ENCODE results near the gene NPIPB8. TPM values are rescaled to one million over a fixed set of nuclear protein-coding genes. Genes with fewer than 3 reads are reported as not detected.
"Not testable (repeated sequence)": the region's sequence is repeated elsewhere in the genome, so short reads cannot be mapped to it uniquely, and the experiment has no call there.

NPIPB8 gene
- total and polyA plus RNA-seq, 8 donors, result 0.08 to 2.4 (median 0.74) TPM; not detected in 3

- H3K36me3 ChIP-seq, result no peaks in the 10 kb centered on the region
- no peaks in the 10 kb centered on the region for H3K27me3 ChIP-seq
- H3K4me1 ChIP-seq, result no peaks in the 10 kb centered on the region
- 0 to 1% methylated on average over 63 to 68 of the region's 68 CpGs for WGBS, 2 donors
- no peak for TF ChIP-seq CTCF (IDR thresholded peaks at IDR 0.05)
- peak overlapping the region; percentile 44 to 81 (median 52) for H3K27ac ChIP-seq
- intact Hi-C loops (cut with DNase I), result no loop called here
- peak; percentile 69 to 94 (median 78) for DNase-seq
- FAIRE-seq, result no peak
- H3K9me3 ChIP-seq, result no peaks in the 10 kb centered on the region
- H3K4me3 ChIP-seq, result peak overlapping the region; percentile 31 to 68 (median 56)
- peak; percentile 93 to 96 (median 94) for ATAC-seq
Observed at GRCh38 chr16:28623172-28623711, 14.6 kb upstream of the NPIPB8 start.

- FAIRE-seq; H3K9me3 ChIP-seq; DNase-seq; H3K27ac ChIP-seq; ATAC-seq; H3K36me3 ChIP-seq; H3K4me1 ChIP-seq; H3K4me3 ChIP-seq; intact Hi-C loops (cut with DNase I); H3K27me3 ChIP-seq: not testable (repeated sequence)
- WGBS, 2 donors, result 37 to 53% methylated on average over 4 of the region's 5 CpGs
Observed at GRCh38 chr16:28630905-28631304, 7.0 kb upstream of the NPIPB8 start.

DNA sequence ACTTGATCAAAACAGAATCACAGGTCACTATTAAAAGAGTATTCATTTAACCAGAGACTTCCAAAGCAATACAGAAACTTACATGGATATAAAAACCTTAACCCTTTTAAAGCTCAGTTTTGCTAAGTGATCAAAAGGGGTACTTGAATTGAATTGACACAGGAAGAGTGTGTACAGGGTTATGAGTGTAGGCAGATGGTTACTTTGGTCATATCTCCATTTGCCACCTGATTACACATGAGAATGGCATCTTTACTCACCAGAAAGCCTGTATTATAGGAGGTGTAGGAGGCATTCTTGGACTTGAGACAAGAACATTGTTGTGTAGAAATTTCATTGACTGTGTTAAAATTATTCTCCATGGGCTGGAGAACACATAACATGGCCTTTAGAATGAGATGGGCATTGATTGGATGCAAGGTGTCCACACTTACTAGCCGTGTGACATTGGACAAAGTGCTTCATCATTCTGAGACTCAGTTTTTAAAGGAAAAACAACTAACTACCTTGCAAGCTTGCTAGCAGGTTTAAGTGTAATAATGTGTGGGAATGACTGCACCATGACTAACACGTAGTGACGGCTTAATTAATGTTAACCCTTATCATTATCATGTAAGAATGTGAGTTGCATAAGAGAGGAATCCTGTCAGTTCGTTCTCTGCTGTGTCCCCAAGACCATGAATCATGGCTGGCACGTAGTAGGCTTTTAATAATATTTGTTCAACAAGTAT lies 1.6 kb upstream of the NPIPB8 start:
- H3K4me1 ChIP-seq; FAIRE-seq; H3K4me3 ChIP-seq; H3K27ac ChIP-seq; intact Hi-C loops (cut with DNase I); H3K36me3 ChIP-seq; DNase-seq; H3K9me3 ChIP-seq; ATAC-seq; H3K27me3 ChIP-seq: not testable (repeated sequence)
- 50 to 63% methylated on average over 5 of the region's 5 CpGs for WGBS, 2 donors

- WGBS, 2 donors, result 88 to 94% methylated on average over 4 of the region's 5 CpGs
- H3K27me3 ChIP-seq, H3K4me1 ChIP-seq: not testable (repeated sequence)
Observed at GRCh38 chr16:28638359-28638758, 494 bp downstream of the NPIPB8 start.

DNA sequence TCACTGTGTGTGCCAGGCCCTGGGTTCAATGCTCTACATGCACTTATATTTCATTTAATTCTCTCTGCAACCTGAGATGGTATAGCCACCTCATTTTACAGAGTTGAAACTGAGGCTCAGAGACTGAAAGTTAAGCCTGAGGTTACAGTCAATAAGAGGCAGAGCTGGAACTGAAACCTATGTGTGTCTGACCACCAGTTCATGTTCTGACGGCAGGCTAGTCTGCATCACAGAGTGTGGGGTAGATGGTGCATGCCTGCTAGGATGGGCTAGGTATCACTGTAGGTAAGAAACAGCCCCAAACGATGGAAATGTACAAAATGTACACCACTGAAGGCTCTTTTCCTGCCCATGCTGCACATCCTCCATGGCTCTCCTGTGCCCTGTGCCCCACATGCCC lies 2.1 kb downstream of the NPIPB8 start:
- 44 to 58% methylated on average over 2 of the region's 2 CpGs for WGBS, 2 donors
- H3K4me3 ChIP-seq; H3K36me3 ChIP-seq; intact Hi-C loops (cut with DNase I); H3K4me1 ChIP-seq; ATAC-seq; DNase-seq; H3K27ac ChIP-seq; FAIRE-seq; H3K27me3 ChIP-seq; H3K9me3 ChIP-seq: not testable (repeated sequence)

More at GRCh38 chr16:28638359-28638758, 494 bp downstream of the NPIPB8 start:
- FAIRE-seq; H3K36me3 ChIP-seq; H3K4me3 ChIP-seq; H3K9me3 ChIP-seq; intact Hi-C loops (cut with DNase I); H3K27ac ChIP-seq; ATAC-seq; DNase-seq: not testable (repeated sequence)

DNA sequence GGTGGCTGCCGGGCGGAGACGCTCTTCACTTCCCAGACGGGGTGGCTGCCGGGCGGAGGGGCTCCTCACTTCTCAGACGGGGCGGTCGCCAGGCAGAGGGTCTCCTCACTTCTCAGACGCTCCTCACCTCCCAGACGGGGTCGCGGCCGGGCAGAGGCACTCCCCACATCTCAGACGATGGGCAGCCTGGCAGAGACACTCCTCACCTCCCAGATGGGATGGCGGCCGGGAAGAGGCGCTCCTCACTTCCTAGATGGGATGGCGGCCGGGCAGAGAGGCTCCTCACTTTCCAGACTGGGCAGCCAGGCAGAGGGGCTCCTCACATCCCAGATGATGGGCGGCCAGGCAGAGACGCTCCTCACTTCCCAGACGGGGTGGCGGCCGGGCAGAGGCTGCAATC lies 28.4 kb downstream of the NPIPB8 start:
- H3K9me3 ChIP-seq; H3K27ac ChIP-seq; intact Hi-C loops (cut with DNase I); ATAC-seq; H3K36me3 ChIP-seq; H3K4me3 ChIP-seq; FAIRE-seq; H3K27me3 ChIP-seq; H3K4me1 ChIP-seq: not testable (repeated sequence)
- peak in 2 of 6 donors; percentile 19 to 35 for DNase-seq
- 90 to 91% methylated on average over 9 to 14 of the region's 25 CpGs for WGBS, 2 donors

- ATAC-seq; H3K4me3 ChIP-seq; H3K4me1 ChIP-seq; H3K27ac ChIP-seq; H3K36me3 ChIP-seq; DNase-seq; intact Hi-C loops (cut with DNase I); FAIRE-seq; H3K27me3 ChIP-seq; H3K9me3 ChIP-seq: not testable (repeated sequence)
- no CpG with 5 or more reads among the region's 7 CpGs for WGBS, 2 donors
Observed at GRCh38 chr16:28667480-28667879, 29.6 kb downstream of the NPIPB8 start.

DNA sequence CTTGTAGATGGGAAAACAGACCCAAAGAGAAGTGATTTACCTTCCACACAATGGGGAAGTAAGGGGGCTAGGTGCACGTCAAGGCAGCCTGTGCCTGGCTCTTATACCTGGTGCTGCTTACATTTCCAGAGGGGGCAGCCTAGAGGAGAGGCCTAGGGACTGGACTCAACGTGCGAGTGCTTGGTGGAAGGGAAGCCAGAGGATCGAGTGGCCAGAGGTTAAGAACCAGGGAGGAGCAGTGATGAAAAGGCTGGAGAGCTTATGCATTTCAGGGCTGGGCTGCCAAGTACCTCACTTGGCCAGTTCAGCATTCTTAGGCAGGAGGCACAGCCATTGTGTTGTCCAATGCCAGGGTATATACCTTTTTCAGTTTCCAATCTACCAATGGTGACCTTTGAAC lies 30.3 kb downstream of the NPIPB8 start:
- intact Hi-C loops (cut with DNase I); H3K4me1 ChIP-seq; H3K4me3 ChIP-seq; H3K27me3 ChIP-seq; DNase-seq; FAIRE-seq; ATAC-seq; H3K27ac ChIP-seq; H3K36me3 ChIP-seq; H3K9me3 ChIP-seq: not testable (repeated sequence)
- WGBS, 2 donors, result no CpG with 5 or more reads among the region's 4 CpGs

- H3K27me3 ChIP-seq; H3K9me3 ChIP-seq; DNase-seq; H3K27ac ChIP-seq; FAIRE-seq; intact Hi-C loops (cut with DNase I); H3K4me1 ChIP-seq; H3K36me3 ChIP-seq; H3K4me3 ChIP-seq: not testable (repeated sequence)
- peak; percentile 96 to 100 (median 99) for ATAC-seq
- WGBS, 2 donors, result 25% methylated on average over 1 of the region's 10 CpGs; no CpG with 5 or more reads in 1 of the 2 donors
Observed at GRCh38 chr16:28688327-28688952, 50.6 kb downstream of the NPIPB8 start.

GRCh38 chr16:28689425-28689824 lies 51.6 kb downstream of the NPIPB8 start:
- WGBS, 2 donors, result 25 to 27% methylated on average over 2 to 3 of the region's 13 CpGs
- H3K27me3 ChIP-seq; intact Hi-C loops (cut with DNase I); H3K9me3 ChIP-seq; ATAC-seq; H3K27ac ChIP-seq; DNase-seq; FAIRE-seq; H3K4me1 ChIP-seq; H3K36me3 ChIP-seq; H3K4me3 ChIP-seq: not testable (repeated sequence)

- FAIRE-seq; H3K27ac ChIP-seq; intact Hi-C loops (cut with DNase I); H3K4me3 ChIP-seq; H3K27me3 ChIP-seq; DNase-seq; ATAC-seq; H3K9me3 ChIP-seq; H3K4me1 ChIP-seq; H3K36me3 ChIP-seq: not testable (repeated sequence)
- 92 to 100% methylated on average over 2 to 3 of the region's 4 CpGs for WGBS, 2 donors
Observed at GRCh38 chr16:28691722-28692121, 53.9 kb downstream of the NPIPB8 start.

All from pancreas (tissue), 10 donors.